ENCODE data around the gene FGG. TPM values are rescaled to one million over a fixed set of nuclear protein-coding genes. Genes with fewer than 3 reads are reported as not detected.
A peak's percentile ranks its signal among the peaks of the same experiment; 100 is the strongest.

FGG gene
- total and polyA plus RNA-seq, 2 donors (not counting 1 experiment from before 2014, with no cell fraction given) = not detected

GRCh38 chr4:154562697-154563254, 49.7 kb downstream of the FGG start, which contains the start of gene FGB:
FGB (plus strand) TSS chr4:154563011; CDS start chr4:154563019, 8 bp downstream.
- Histone ChIP-seq H3K79me2 (ENCODE audit: control insufficient read depth, insufficient read depth, low read length) (no peaks in the 10 kb centered on the region), H3K4me2 (ENCODE audit: extremely low read depth, insufficient read depth, low read length) (no peak within 1 kb of the TSS), H3K9me3 (ENCODE audit: control insufficient read depth, insufficient read depth, low read depth, low read length) (no peaks in the 10 kb centered on the region), H3K4me3 (replicated peaks in 1 of 4; ENCODE audit: control extremely low read depth in 1 of 4, insufficient read depth in 1 of 4, low read depth in 3 of 4, low read length in 4 of 4) (no peak within 1 kb of the TSS), H3K27ac (ENCODE audit: insufficient read depth, low read length) (no peak within 1 kb of the TSS), H2AFZ (ENCODE audit: low read length) (no peak within 1 kb of the TSS), H3K36me3 (ENCODE audit: control insufficient read depth, insufficient read depth, low read length) (no peaks in the 10 kb centered on the region), H3K27me3 (ENCODE audit: control insufficient read depth, insufficient read depth, low read length) (no peaks in the 10 kb centered on the region), H3K4me1 (ENCODE audit: control insufficient read depth, extremely low read depth, insufficient read depth, low read length) (no peaks in the 10 kb centered on the region), H3K9ac (ENCODE audit: insufficient read depth, low read length) (no peak within 1 kb of the TSS), H4K20me1 (ENCODE audit: control insufficient read depth, extremely low read depth, insufficient read depth, low read length) (no peaks in the 10 kb centered on the region)
- no peak for DNase-seq (ENCODE audit: low read depth in 2 of 2)
- no peak for TF ChIP-seq EZH2 (IDR thresholded peaks at IDR 0.05; ENCODE audit: low read length, missing control alignments)
- TF ChIP-seq, protein P1, sequence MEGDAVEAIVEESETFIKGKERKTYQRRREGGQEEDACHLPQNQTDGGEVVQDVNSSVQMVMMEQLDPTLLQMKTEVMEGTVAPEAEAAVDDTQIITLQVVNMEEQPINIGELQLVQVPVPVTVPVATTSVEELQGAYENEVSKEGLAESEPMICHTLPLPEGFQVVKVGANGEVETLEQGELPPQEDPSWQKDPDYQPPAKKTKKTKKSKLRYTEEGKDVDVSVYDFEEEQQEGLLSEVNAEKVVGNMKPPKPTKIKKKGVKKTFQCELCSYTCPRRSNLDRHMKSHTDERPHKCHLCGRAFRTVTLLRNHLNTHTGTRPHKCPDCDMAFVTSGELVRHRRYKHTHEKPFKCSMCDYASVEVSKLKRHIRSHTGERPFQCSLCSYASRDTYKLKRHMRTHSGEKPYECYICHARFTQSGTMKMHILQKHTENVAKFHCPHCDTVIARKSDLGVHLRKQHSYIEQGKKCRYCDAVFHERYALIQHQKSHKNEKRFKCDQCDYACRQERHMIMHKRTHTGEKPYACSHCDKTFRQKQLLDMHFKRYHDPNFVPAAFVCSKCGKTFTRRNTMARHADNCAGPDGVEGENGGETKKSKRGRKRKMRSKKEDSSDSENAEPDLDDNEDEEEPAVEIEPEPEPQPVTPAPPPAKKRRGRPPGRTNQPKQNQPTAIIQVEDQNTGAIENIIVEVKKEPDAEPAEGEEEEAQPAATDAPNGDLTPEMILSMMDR (conservative IDR thresholded peaks at IDR 0.05 in 1 of 2, IDR thresholded peaks at IDR 0.05 in 1 of 2; ENCODE audit: low read depth in 1 of 2, low read length in 2 of 2) = no peak

- H3K79me2 ChIP-seq (ENCODE audit: control insufficient read depth, insufficient read depth, low read length) = no peaks in the 10 kb centered on the region
- DNase-seq (ENCODE audit: low read depth in 2 of 2) = peak; percentile 32 to 98
- H3K36me3 ChIP-seq (ENCODE audit: control insufficient read depth, insufficient read depth, low read length) = no peaks in the 10 kb centered on the region
- H3K4me1 ChIP-seq (ENCODE audit: control insufficient read depth, extremely low read depth, insufficient read depth, low read length) = no peaks in the 10 kb centered on the region
- H3K27ac ChIP-seq (ENCODE audit: insufficient read depth, low read length) = no peak overlapping the region
- H3K9ac ChIP-seq (ENCODE audit: insufficient read depth, low read length) = no peak overlapping the region
- H3K4me3 ChIP-seq (replicated peaks in 1 of 4; ENCODE audit: control extremely low read depth in 1 of 4, insufficient read depth in 1 of 4, low read depth in 3 of 4, low read length in 4 of 4) = no peak overlapping the region
- no peaks in the 10 kb centered on the region for H3K27me3 ChIP-seq (ENCODE audit: control insufficient read depth, insufficient read depth, low read length)
- H3K4me2 ChIP-seq (ENCODE audit: extremely low read depth, insufficient read depth, low read length) = no peak overlapping the region
- H2AFZ ChIP-seq (ENCODE audit: low read length) = no peak overlapping the region
- TF ChIP-seq, protein P1 (conservative IDR thresholded peaks at IDR 0.05 in 1 of 2, IDR thresholded peaks at IDR 0.05 in 1 of 2; ENCODE audit: low read depth in 1 of 2, low read length in 2 of 2) = no peak
- no peak for TF ChIP-seq EZH2 (IDR thresholded peaks at IDR 0.05; ENCODE audit: low read length, missing control alignments)
- no peaks in the 10 kb centered on the region for H3K9me3 ChIP-seq (ENCODE audit: control insufficient read depth, insufficient read depth, low read depth, low read length)
- no peaks in the 10 kb centered on the region for H4K20me1 ChIP-seq (ENCODE audit: control insufficient read depth, extremely low read depth, insufficient read depth, low read length)
These were observed 51.6 kb downstream of the FGG start for GRCh38 chr4:154560824-154561231.

- Histone ChIP-seq H4K20me1 (ENCODE audit: control insufficient read depth, extremely low read depth, insufficient read depth, low read length) (no peaks in the 10 kb centered on the region), H3K4me2 (ENCODE audit: extremely low read depth, insufficient read depth, low read length) (no peak overlapping the region), H3K36me3 (ENCODE audit: control insufficient read depth, insufficient read depth, low read length) (no peaks in the 10 kb centered on the region), H3K4me3 (replicated peaks in 1 of 4; ENCODE audit: control extremely low read depth in 1 of 4, insufficient read depth in 1 of 4, low read depth in 3 of 4, low read length in 4 of 4) (no peak overlapping the region), H3K9ac (ENCODE audit: insufficient read depth, low read length) (no peak overlapping the region), H3K4me1 (ENCODE audit: control insufficient read depth, extremely low read depth, insufficient read depth, low read length) (no peaks in the 10 kb centered on the region), H3K79me2 (ENCODE audit: control insufficient read depth, insufficient read depth, low read length) (no peaks in the 10 kb centered on the region), H3K9me3 (ENCODE audit: control insufficient read depth, insufficient read depth, low read depth, low read length) (no peaks in the 10 kb centered on the region), H3K27me3 (ENCODE audit: control insufficient read depth, insufficient read depth, low read length) (no peaks in the 10 kb centered on the region), H2AFZ (ENCODE audit: low read length) (no peak overlapping the region), H3K27ac (ENCODE audit: insufficient read depth, low read length) (no peak overlapping the region)
- TF ChIP-seq, protein P1 (conservative IDR thresholded peaks at IDR 0.05 in 1 of 2, IDR thresholded peaks at IDR 0.05 in 1 of 2; ENCODE audit: low read depth in 1 of 2, low read length in 2 of 2) = no peak
- TF ChIP-seq EZH2 (IDR thresholded peaks at IDR 0.05; ENCODE audit: low read length, missing control alignments) = no peak
- DNase-seq (ENCODE audit: low read depth in 2 of 2) = no peak
These were observed 52.0 kb downstream of the FGG start for GRCh38 chr4:154560419-154560801.

All from fibroblast of lung (primary cell).